Mucosa of stomach (tissue), 1 donor: ENCODE results near the gene TNFAIP3.
"Not testable (repeated sequence)": the region's sequence is repeated elsewhere in the genome, so short reads cannot be mapped to it uniquely, and the experiment has no call there.

Experiments used
- H3K27me3 ChIP-seq: one replicate; pipeline ENCODE4 v1.7.0; 2013; ENCODE audit warnings: mild to moderate bottlenecking, low read length; ENCODE audit not compliant: control insufficient read depth, insufficient read depth
- H3K36me3 ChIP-seq: one replicate; pipeline ENCODE4 v1.7.0; 2013; ENCODE audit warnings: low read length; ENCODE audit not compliant: control insufficient read depth, insufficient read depth
- H3K4me1 ChIP-seq: one replicate; pipeline ENCODE4 v1.7.0; 2013; ENCODE audit warnings: mild to moderate bottlenecking, low read length; ENCODE audit not compliant: control insufficient read depth, insufficient read depth
- H3K4me3 ChIP-seq: one replicate; pipeline ENCODE4 v1.7.0; 2013; ENCODE audit warnings: low read length
- H3K9ac ChIP-seq: one replicate; pipeline ENCODE4 v1.7.0; 2013; ENCODE audit warnings: mild to moderate bottlenecking, low read length, moderate library complexity
- H3K9me3 ChIP-seq: one replicate; pipeline ENCODE4 v1.7.0; 2013; ENCODE audit warnings: mild to moderate bottlenecking, low read length, moderate library complexity; ENCODE audit not compliant: control insufficient read depth
- donor health status: Pancreatic carcinoma.

Gene TNFAIP3

DNA sequence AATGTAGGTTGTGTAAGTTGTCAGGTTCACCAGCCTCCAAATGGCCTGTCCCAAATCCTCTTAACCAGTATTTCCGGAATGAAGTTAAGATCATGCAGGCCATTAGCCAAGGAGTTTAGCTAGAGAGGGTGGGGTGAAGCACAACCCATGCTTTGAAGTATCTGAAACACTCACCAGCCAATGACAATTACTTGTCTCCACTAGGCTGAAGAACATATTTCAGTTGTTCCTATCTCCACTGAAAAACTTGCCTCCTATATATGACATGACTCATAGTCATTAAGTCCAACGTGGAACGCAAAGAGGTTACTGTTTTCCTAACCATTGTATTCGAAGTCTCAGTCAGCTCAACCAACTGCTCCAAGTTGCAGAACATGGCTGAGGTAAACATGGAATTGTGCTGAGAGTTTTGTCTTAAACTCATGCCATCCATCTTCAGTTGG lies 37.4 kb upstream of the TNFAIP3 start:
- Histone ChIP-seq H3K9me3 (no peaks in the 10 kb centered on the region), H3K4me1 (no peaks in the 10 kb centered on the region), H3K9ac (no peak overlapping the region), H3K36me3 (no peaks in the 10 kb centered on the region), H3K4me3 (no peak overlapping the region), H3K27me3 (no peaks in the 10 kb centered on the region)

- H3K9me3 ChIP-seq = no peaks in the 10 kb centered on the region
- no peak overlapping the region for H3K4me3 ChIP-seq
- H3K9ac ChIP-seq = no peak overlapping the region
- H3K36me3 ChIP-seq = no peaks in the 10 kb centered on the region
- H3K4me1 ChIP-seq = no peaks in the 10 kb centered on the region
- H3K27me3 ChIP-seq = no peaks in the 10 kb centered on the region
Observed at GRCh38 chr6:137830511-137830911, 36.5 kb upstream of the TNFAIP3 start.

- no peak overlapping the region for H3K9ac ChIP-seq
- no peaks in the 10 kb centered on the region for H3K27me3 ChIP-seq
- H3K4me1 ChIP-seq = no peaks in the 10 kb centered on the region
- H3K9me3 ChIP-seq = no peaks in the 10 kb centered on the region
- H3K4me3 ChIP-seq = no peak overlapping the region
- H3K36me3 ChIP-seq = no peaks in the 10 kb centered on the region
Observed at GRCh38 chr6:137832110-137832509, 34.9 kb upstream of the TNFAIP3 start.

GRCh38 chr6:137834508-137834907 lies 32.6 kb upstream of the TNFAIP3 start:
- no peak overlapping the region for H3K4me3 ChIP-seq

DNA sequence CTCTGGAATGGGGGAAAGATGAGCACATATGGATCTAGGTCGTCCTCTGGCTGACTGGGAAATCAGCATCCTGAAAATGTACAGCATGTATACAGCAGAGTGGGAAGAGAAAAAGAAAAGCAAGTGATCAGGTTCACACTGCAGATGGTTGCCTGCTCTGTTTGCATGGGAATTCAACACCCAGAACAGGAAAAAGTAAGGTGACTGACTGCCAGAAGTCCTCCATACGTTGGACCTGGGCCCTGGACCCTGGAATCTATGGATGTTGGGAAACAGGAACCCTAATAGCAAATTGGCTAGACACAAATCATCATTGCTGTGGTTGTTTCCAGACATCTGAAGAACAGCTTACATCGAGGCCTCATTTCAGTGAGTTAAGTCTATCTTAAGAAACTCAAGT lies 30.3 kb upstream of the TNFAIP3 start:
- Histone ChIP-seq H3K4me1 (no peaks in the 10 kb centered on the region), H3K36me3 (no peaks in the 10 kb centered on the region), H3K9ac (no peak overlapping the region), H3K27me3 (no peaks in the 10 kb centered on the region), H3K9me3 (no peaks in the 10 kb centered on the region), H3K4me3 (no peak overlapping the region)

More at GRCh38 chr6:137834508-137834907, 32.6 kb upstream of the TNFAIP3 start:
- Histone ChIP-seq H3K9me3 (no peaks in the 10 kb centered on the region), H3K4me1 (no peaks in the 10 kb centered on the region), H3K36me3 (no peaks in the 10 kb centered on the region), H3K27me3 (no peaks in the 10 kb centered on the region), H3K9ac (no peak overlapping the region)

GRCh38 chr6:137838090-137838489 lies 29.0 kb upstream of the TNFAIP3 start:
- H3K9me3 ChIP-seq, H3K36me3 ChIP-seq, H3K4me3 ChIP-seq, H3K4me1 ChIP-seq, H3K9ac ChIP-seq, H3K27me3 ChIP-seq: not testable (repeated sequence)

DNA sequence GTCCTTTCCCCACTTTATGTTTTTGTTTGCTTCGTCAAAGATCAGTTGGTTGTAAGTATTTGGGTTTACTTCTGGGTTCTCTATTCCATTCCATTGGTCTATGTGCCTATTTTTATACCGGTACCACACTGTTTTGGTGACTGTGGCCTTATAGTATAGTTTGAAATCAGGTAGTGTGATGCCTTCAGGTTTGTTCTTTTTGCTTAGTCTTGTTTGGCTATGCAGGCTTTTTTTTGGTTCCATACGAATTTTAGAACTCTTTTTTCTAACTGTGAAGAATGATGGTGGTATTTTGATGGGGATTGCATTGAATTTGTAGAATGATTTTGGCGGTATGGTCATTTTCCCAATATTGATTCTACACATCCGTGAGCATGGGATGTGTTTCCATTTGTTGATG lies 28.5 kb upstream of the TNFAIP3 start:
- not testable (repeated sequence) for H3K36me3 ChIP-seq, H3K9me3 ChIP-seq, H3K27me3 ChIP-seq

GRCh38 chr6:137839076-137839475 lies 28.0 kb upstream of the TNFAIP3 start:
- Histone ChIP-seq H3K9ac (no peak overlapping the region), H3K4me1 (no peaks in the 10 kb centered on the region), H3K9me3 (no peaks in the 10 kb centered on the region), H3K4me3 (no peak overlapping the region), H3K27me3 (no peaks in the 10 kb centered on the region), H3K36me3 (no peaks in the 10 kb centered on the region)

More for the DNA sequence above, 28.5 kb upstream of the TNFAIP3 start:
- H3K4me1 ChIP-seq, H3K4me3 ChIP-seq, H3K9ac ChIP-seq: not testable (repeated sequence)

DNA sequence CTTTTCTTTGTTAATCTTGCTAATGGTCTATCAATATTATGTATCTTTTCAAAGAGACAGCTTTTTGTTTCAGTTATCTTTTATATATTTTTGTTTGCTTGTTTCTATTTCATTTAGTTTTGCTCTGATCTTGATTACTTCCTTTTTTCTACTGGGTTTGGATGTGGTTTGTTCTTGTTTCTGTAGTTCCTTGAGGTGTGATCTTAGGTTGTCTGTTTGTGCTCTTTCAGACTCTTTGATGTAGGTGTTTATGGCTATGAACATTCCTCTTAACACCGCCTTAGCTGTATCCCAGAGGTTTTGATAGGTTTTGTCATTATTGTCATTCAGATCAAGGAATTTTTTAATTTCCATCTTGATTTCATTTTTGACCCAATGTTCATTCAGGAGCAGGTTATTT lies 26.8 kb upstream of the TNFAIP3 start:
- no peaks in the 10 kb centered on the region for H3K36me3 ChIP-seq
- no peaks in the 10 kb centered on the region for H3K9me3 ChIP-seq
- H3K27me3 ChIP-seq = no peaks in the 10 kb centered on the region
- H3K4me3 ChIP-seq = no peak overlapping the region
- no peaks in the 10 kb centered on the region for H3K4me1 ChIP-seq
- H3K9ac ChIP-seq = no peak overlapping the region

GRCh38 chr6:137843211-137843610 lies 23.8 kb upstream of the TNFAIP3 start:
- Histone ChIP-seq H3K27me3 (no peaks in the 10 kb centered on the region), H3K4me1 (no peaks in the 10 kb centered on the region), H3K9ac (no peak overlapping the region), H3K4me3 (no peak overlapping the region), H3K9me3 (no peaks in the 10 kb centered on the region), H3K36me3 (no peaks in the 10 kb centered on the region)

GRCh38 chr6:137844327-137844726 lies 22.7 kb upstream of the TNFAIP3 start:
- H3K4me1 ChIP-seq, H3K4me3 ChIP-seq, H3K27me3 ChIP-seq, H3K36me3 ChIP-seq, H3K9ac ChIP-seq, H3K9me3 ChIP-seq: not testable (repeated sequence)

GRCh38 chr6:137844773-137845172 lies 22.3 kb upstream of the TNFAIP3 start:
- H3K4me3 ChIP-seq, H3K9me3 ChIP-seq, H3K4me1 ChIP-seq, H3K36me3 ChIP-seq, H3K27me3 ChIP-seq, H3K9ac ChIP-seq: not testable (repeated sequence)

- Histone ChIP-seq H3K36me3 (no peaks in the 10 kb centered on the region), H3K9me3 (no peaks in the 10 kb centered on the region), H3K9ac (no peak overlapping the region), H3K27me3 (no peaks in the 10 kb centered on the region), H3K4me3 (no peak overlapping the region), H3K4me1 (no peaks in the 10 kb centered on the region)
Observed at GRCh38 chr6:137845460-137845859, 21.6 kb upstream of the TNFAIP3 start.
